ENCODE results near the gene PTPN4. TPM values are rescaled to one million over a fixed set of nuclear protein-coding genes. Genes with fewer than 3 reads are reported as not detected.

The PTPN4 gene
- total and polyA plus RNA-seq, 2 of the 8 experiments (the other 6 are each of a cell fraction or from before 2014, with no cell fraction given), result 28.5 to 105 TPM

- 76% methylated on average over 2 of the region's 2 CpGs; no CpG with 5 or more reads in 1 of the 2 experiments for WGBS, 2 experiments (ENCODE audit: extremely low coverage in 1 of 2, insufficient coverage in 1 of 2, insufficient read length in 1 of 2, insufficient replicate concordance in 2 of 2, low coverage in 1 of 2, low lambda C conversion rate in 2 of 2, missing lambda C conversion rate in 1 of 2)
- H3K18ac ChIP-seq (ENCODE audit: extremely low read depth, low read length), result no peak overlapping the region
- no peaks in the 10 kb centered on the region for H4K20me1 ChIP-seq (replicated peaks in 1 of 2; ENCODE audit: control insufficient read depth in 1 of 2, insufficient read depth in 2 of 2, low read length in 2 of 2)
- no peak overlapping the region for H4K8ac ChIP-seq (ENCODE audit: extremely low read depth, insufficient read depth, low read length)
- H2BK20ac ChIP-seq (ENCODE audit: low read length), result no peak overlapping the region
- H3K79me2 ChIP-seq (ENCODE audit: control insufficient read depth in 1 of 2, insufficient read depth in 2 of 2, low read length in 2 of 2), result no peaks in the 10 kb centered on the region
- H3K36me3 ChIP-seq (ENCODE audit: control insufficient read depth in 2 of 4, insufficient read depth in 4 of 4, low read length in 3 of 4), result no peaks in the 10 kb centered on the region
- no peak for DNase-seq (ENCODE audit: low read depth in 1 of 2, low spot score in 2 of 2)
- H3K27me3 ChIP-seq (replicated peaks in 1 of 4; ENCODE audit: control insufficient read depth in 3 of 4, extremely low read depth in 1 of 4, insufficient read depth in 3 of 4, low read length in 3 of 4), result no peaks in the 10 kb centered on the region
- H2BK120ac ChIP-seq (replicated peaks; ENCODE audit: low read depth, low read length), result no peak overlapping the region
- no peak overlapping the region for H2BK5ac ChIP-seq (ENCODE audit: low read depth, low read length)
- no peak overlapping the region for H3K9ac ChIP-seq (replicated peaks in 1 of 4; ENCODE audit: extremely low read depth in 1 of 4, low read depth in 3 of 4, low read length in 3 of 4)
- H4K5ac ChIP-seq (ENCODE audit: insufficient read length, low read depth, low read length), result no peak overlapping the region
- H3K56ac ChIP-seq (replicated peaks; ENCODE audit: insufficient read length, low read depth, low read length), result no peak overlapping the region
- ChIA-PET CTCF (ENCODE audit: partially characterized antibody) (interaction anchor here (0.6 to 1.2 kb wide), 3 partner anchors 29 to 113 kb away, joined by 3 to 4 read pairs (median 3); no protein-coding TSS in a partner anchor), POLR2A (ENCODE audit: partially characterized antibody) (interaction anchor here (1.3 kb wide), 1 partner anchor 14 kb away, joined by 3 read pairs; the partner anchor contains the start of gene PTPN4)
- H2BK12ac ChIP-seq (ENCODE audit: low read depth, low read length), result no peak overlapping the region
- H2BK15ac ChIP-seq (ENCODE audit: low read length), result no peak overlapping the region
- H4K91ac ChIP-seq (replicated peaks; ENCODE audit: insufficient read length, low read length), result no peak overlapping the region
- H3K23me2 ChIP-seq (ENCODE audit: low read depth, low read length), result no peaks in the 10 kb centered on the region
- no peak overlapping the region for H3K4me2 ChIP-seq (ENCODE audit: insufficient read depth in 1 of 2, low read depth in 2 of 2, low read length in 2 of 2)
- H3K79me1 ChIP-seq (ENCODE audit: low read depth, low read length), result no peaks in the 10 kb centered on the region
- H3K4ac ChIP-seq (replicated peaks; ENCODE audit: insufficient read length, low read depth, low read length), result no peak overlapping the region
- no peak overlapping the region for H2AK5ac ChIP-seq (ENCODE audit: low read depth, low read length)
- H3K27ac ChIP-seq (ENCODE audit: low read depth, low read length), result no peak overlapping the region
- no peak overlapping the region for H3K14ac ChIP-seq (ENCODE audit: insufficient read length)
- H3K4me3 ChIP-seq (ENCODE audit: extremely low read depth in 1 of 4, insufficient read depth in 2 of 4, low read depth in 3 of 4, low read length in 4 of 4), result no peak overlapping the region
- no peak for FAIRE-seq
- H2AFZ ChIP-seq (ENCODE audit: low read length), result no peak overlapping the region
- no peak overlapping the region for H3K23ac ChIP-seq (ENCODE audit: insufficient read length)
- H3K9me3 ChIP-seq (ENCODE audit: insufficient read depth in 2 of 2, low read depth in 1 of 2, low read length in 1 of 2), result no peaks in the 10 kb centered on the region
- H3K4me1 ChIP-seq (replicated peaks in 1 of 4; ENCODE audit: control insufficient read depth in 3 of 4, insufficient read depth in 4 of 4, low read length in 3 of 4), result peaks cover 0 to 12% (median 4%) of the 10 kb centered on the region in 4 experiments; a peak in 6 of 7 replicates
- TF ChIP-seq KDM5A (IDR thresholded peaks at IDR 0.05; ENCODE audit: low read length) (no peak), SAP30 (IDR thresholded peaks at IDR 0.05; ENCODE audit: insufficient read depth, insufficient replicate concordance, low read length) (no peak), MAFK (IDR thresholded peaks at IDR 0.05; ENCODE audit: low read depth, low read length) (no peak), CTBP2 (IDR thresholded peaks at IDR 0.05; ENCODE audit: borderline replicate concordance, insufficient read depth, insufficient read length, low read length) (no peak), RAD21 (IDR thresholded peaks at IDR 0.05 in 1 of 2, conservative IDR thresholded peaks at IDR 0.05 in 1 of 2; ENCODE audit: low read depth in 2 of 2, low read length in 2 of 2) (no peak), TAF1 (IDR thresholded peaks at IDR 0.05; ENCODE audit: low read depth, low read length) (no peak), HDAC6 (IDR thresholded peaks at IDR 0.05; ENCODE audit: low read depth, low read length) (no peak), SIN3A (conservative IDR thresholded peaks at IDR 0.05 in 1 of 2, IDR thresholded peaks at IDR 0.05 in 1 of 2; ENCODE audit: low read depth in 1 of 2, low read length in 2 of 2) (no peak), ZNF274 (IDR thresholded peaks at IDR 0.05; ENCODE audit: borderline replicate concordance, extremely low read depth, low read length) (no peak), CTCF (IDR thresholded peaks at IDR 0.05; ENCODE audit: control extremely low read depth in 1 of 3, insufficient read depth in 1 of 3, low read depth in 1 of 3, low read length in 3 of 3) (no peak)
Observed at GRCh38 chr2:119745566-119745965, 14.2 kb upstream of the PTPN4 start.

All from H1 (cell line).